Activated naive CD8-positive, alpha-beta T cell treated with anti-CD3 and anti-CD28 coated beads, Interleukin-2, amount 50 U/mL, for 24 hours (primary cell): ENCODE results near the gene TWNK.

Experiments
- ATAC-seq: fragments of 150-1000 bp; cut with Tn5 transposase; one replicate; pipeline ENCODE4 v1.10.0; 2021
- DNase-seq: peaks from one replicate; pipeline ENCODE4 v3.0.0; 2021
- H3K27ac Mint-ChIP-seq: one replicate; pipeline ENCODE4 v1.8.0; 2021; ENCODE audit warnings: mild to moderate bottlenecking, mixed read lengths
- H3K27me3 Mint-ChIP-seq: one replicate; pipeline ENCODE4 v1.8.0; 2021; ENCODE audit warnings: mixed read lengths
- H3K36me3 Mint-ChIP-seq: one replicate; pipeline ENCODE4 v1.8.0; 2021; ENCODE audit warnings: low read depth, mixed read lengths
- H3K4me1 Mint-ChIP-seq: one replicate; pipeline ENCODE4 v1.8.0; 2021; ENCODE audit warnings: mixed read lengths
- H3K4me3 Mint-ChIP-seq: one replicate; pipeline ENCODE4 v1.8.0; 2021; ENCODE audit warnings: mild to moderate bottlenecking, moderate library complexity, mixed read lengths
- H3K9me3 Mint-ChIP-seq: one replicate; pipeline ENCODE4 v1.8.0; 2021; ENCODE audit warnings: mixed read lengths

The TWNK gene

GRCh38 chr10:100998183-100998990 is 11.0 kb downstream of the TWNK start:
- Mint-ChIP-seq H3K4me1 (peaks cover 26% of the 10 kb centered on the region), H3K27me3 (no peaks in the 10 kb centered on the region), H3K4me3 (peak overlapping the region; percentile 86), H3K36me3 (peaks cover 12% of the 10 kb centered on the region), H3K27ac (peak overlapping the region; percentile 94), H3K9me3 (no peaks in the 10 kb centered on the region)
- ATAC-seq (peak; percentile 25), DNase-seq (peak; percentile 75)

- Mint-ChIP-seq H3K4me3 (peak overlapping the region; percentile 86), H3K27me3 (no peaks in the 10 kb centered on the region)
These were observed 11.8 kb downstream of the TWNK start for GRCh38 chr10:100998991-100999741.

GRCh38 chr10:100999742-101000126 is 12.4 kb downstream of the TWNK start, which contains the start of gene LZTS2:
TSS of gene LZTS2 (plus strand) at chr10:100999808. CDS start at chr10:101002539, 2,731 bp downstream.
- DNase-seq (no peak), ATAC-seq (no peak)
- peak within 1 kb of the TSS; percentile 86 for H3K4me3 Mint-ChIP-seq
- H3K4me1 Mint-ChIP-seq: peaks cover 26% of the 10 kb centered on the region
- peak within 1 kb of the TSS; percentile 94 for H3K27ac Mint-ChIP-seq
- peaks cover 1% of the 10 kb centered on the region for H3K36me3 Mint-ChIP-seq
- H3K9me3 Mint-ChIP-seq: no peaks in the 10 kb centered on the region
- no peaks in the 10 kb centered on the region for H3K27me3 Mint-ChIP-seq

More at GRCh38 chr10:100998991-100999741, 11.8 kb downstream of the TWNK start:
- Mint-ChIP-seq H3K36me3 (peaks cover 7% of the 10 kb centered on the region), H3K4me1 (peaks cover 26% of the 10 kb centered on the region), H3K9me3 (no peaks in the 10 kb centered on the region), H3K27ac (peak overlapping the region; percentile 94)
- DNase-seq: peak; percentile 83
- ATAC-seq: peak; percentile 58

GRCh38 chr10:101000127-101000914 is 13.0 kb downstream of the TWNK start:
- ATAC-seq (no peak), DNase-seq (no peak)
- Mint-ChIP-seq H3K9me3 (no peaks in the 10 kb centered on the region), H3K27ac (no peak overlapping the region), H3K36me3 (no peaks in the 10 kb centered on the region), H3K4me1 (peaks cover 26% of the 10 kb centered on the region), H3K27me3 (no peaks in the 10 kb centered on the region), H3K4me3 (peak overlapping the region; percentile 70)

- DNase-seq: no peak
- ATAC-seq: no peak
- Mint-ChIP-seq H3K9me3 (no peaks in the 10 kb centered on the region), H3K27me3 (no peaks in the 10 kb centered on the region), H3K4me1 (peaks cover 24% of the 10 kb centered on the region), H3K27ac (peak overlapping the region; percentile 63), H3K36me3 (no peaks in the 10 kb centered on the region), H3K4me3 (peak overlapping the region; percentile 50)
These were observed 13.7 kb downstream of the TWNK start for GRCh38 chr10:101000915-101001658.

DNA sequence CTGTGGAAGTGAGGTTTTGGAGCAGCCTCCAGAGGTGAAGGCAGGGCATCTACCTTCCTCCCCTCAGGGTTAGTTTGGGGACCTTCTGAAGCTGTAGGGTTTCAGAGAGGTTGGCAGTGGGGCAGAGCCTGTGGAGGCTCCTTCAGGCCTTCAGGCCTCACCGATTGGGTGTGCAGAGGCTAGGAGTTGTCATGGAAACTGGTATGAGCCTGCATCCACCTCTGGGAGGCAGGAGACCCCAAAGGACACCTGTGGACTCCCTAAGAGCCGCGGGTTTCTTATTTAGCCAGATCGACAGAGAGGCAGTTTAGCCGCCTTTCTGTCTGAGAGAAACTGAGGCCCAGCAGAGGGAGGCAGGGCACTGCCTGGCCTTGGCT is 14.3 kb downstream of the TWNK start:
- DNase-seq (no peak), ATAC-seq (no peak)
- no peaks in the 10 kb centered on the region for H3K9me3 Mint-ChIP-seq
- peaks cover 19% of the 10 kb centered on the region for H3K4me1 Mint-ChIP-seq
- no peak overlapping the region for H3K4me3 Mint-ChIP-seq
- H3K27ac Mint-ChIP-seq: no peak overlapping the region
- no peaks in the 10 kb centered on the region for H3K27me3 Mint-ChIP-seq
- H3K36me3 Mint-ChIP-seq: no peaks in the 10 kb centered on the region

- ATAC-seq: no peak
- Mint-ChIP-seq H3K4me3 (no peak overlapping the region), H3K4me1 (peaks cover 16% of the 10 kb centered on the region)
These were observed 15.1 kb downstream of the TWNK start for GRCh38 chr10:101002456-101002855.

DNA sequence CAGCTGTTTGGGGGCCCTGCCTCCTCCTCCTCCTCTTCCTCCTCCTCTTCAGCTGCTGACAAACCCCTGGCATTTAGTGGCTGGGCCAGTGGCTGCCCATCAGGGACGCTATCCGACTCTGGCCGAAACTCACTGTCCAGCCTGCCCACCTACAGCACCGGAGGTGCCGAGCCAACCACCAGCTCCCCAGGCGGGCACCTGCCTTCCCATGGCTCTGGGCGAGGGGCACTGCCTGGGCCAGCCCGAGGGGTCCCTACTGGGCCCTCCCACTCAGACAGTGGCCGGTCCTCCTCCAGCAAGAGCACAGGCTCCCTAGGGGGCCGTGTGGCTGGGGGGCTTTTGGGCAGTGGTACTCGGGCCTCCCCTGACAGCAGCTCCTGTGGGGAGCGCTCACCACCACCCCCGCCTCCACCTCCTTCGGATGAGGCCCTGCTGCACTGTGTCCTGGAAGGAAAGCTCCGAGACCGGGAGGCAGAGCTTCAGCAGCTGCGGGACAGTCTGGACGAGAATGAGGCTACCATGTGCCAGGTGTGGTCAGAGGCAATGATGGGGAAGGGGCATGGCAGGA is 16.4 kb downstream of the TWNK start:
- no peak for DNase-seq
- no peaks in the 10 kb centered on the region for H3K36me3 Mint-ChIP-seq
- H3K27ac Mint-ChIP-seq: no peak overlapping the region
- H3K4me1 Mint-ChIP-seq: peaks cover 8% of the 10 kb centered on the region
- no peaks in the 10 kb centered on the region for H3K27me3 Mint-ChIP-seq
- no peaks in the 10 kb centered on the region for H3K9me3 Mint-ChIP-seq
- H3K4me3 Mint-ChIP-seq: no peak overlapping the region
- no peak for ATAC-seq

More at GRCh38 chr10:101002456-101002855, 15.1 kb downstream of the TWNK start:
- Mint-ChIP-seq H3K27ac (no peak overlapping the region), H3K9me3 (no peaks in the 10 kb centered on the region), H3K36me3 (no peaks in the 10 kb centered on the region), H3K27me3 (no peaks in the 10 kb centered on the region)
- DNase-seq: no peak

GRCh38 chr10:101005361-101005760 is 18.0 kb downstream of the TWNK start:
- ATAC-seq (no peak), DNase-seq (no peak)
- H3K27ac Mint-ChIP-seq: no peak overlapping the region
- H3K4me1 Mint-ChIP-seq: peaks cover 5% of the 10 kb centered on the region
- no peaks in the 10 kb centered on the region for H3K36me3 Mint-ChIP-seq
- H3K9me3 Mint-ChIP-seq: no peaks in the 10 kb centered on the region
- H3K27me3 Mint-ChIP-seq: no peaks in the 10 kb centered on the region
- no peak overlapping the region for H3K4me3 Mint-ChIP-seq

GRCh38 chr10:101005869-101006567 is 18.7 kb downstream of the TWNK start:
- H3K9me3 Mint-ChIP-seq: no peaks in the 10 kb centered on the region
- no peak for DNase-seq
- H3K27me3 Mint-ChIP-seq: no peaks in the 10 kb centered on the region
- H3K27ac Mint-ChIP-seq: no peak overlapping the region
- H3K36me3 Mint-ChIP-seq: no peaks in the 10 kb centered on the region
- no peak overlapping the region for H3K4me3 Mint-ChIP-seq
- H3K4me1 Mint-ChIP-seq: peaks cover 2% of the 10 kb centered on the region
- ATAC-seq: no peak

GRCh38 chr10:101006593-101007098 is 19.3 kb downstream of the TWNK start:
- Mint-ChIP-seq H3K27ac (no peak overlapping the region), H3K27me3 (no peaks in the 10 kb centered on the region), H3K4me1 (no peaks in the 10 kb centered on the region), H3K9me3 (no peaks in the 10 kb centered on the region), H3K4me3 (no peak overlapping the region), H3K36me3 (no peaks in the 10 kb centered on the region)
- DNase-seq: no peak
- ATAC-seq: no peak

DNA sequence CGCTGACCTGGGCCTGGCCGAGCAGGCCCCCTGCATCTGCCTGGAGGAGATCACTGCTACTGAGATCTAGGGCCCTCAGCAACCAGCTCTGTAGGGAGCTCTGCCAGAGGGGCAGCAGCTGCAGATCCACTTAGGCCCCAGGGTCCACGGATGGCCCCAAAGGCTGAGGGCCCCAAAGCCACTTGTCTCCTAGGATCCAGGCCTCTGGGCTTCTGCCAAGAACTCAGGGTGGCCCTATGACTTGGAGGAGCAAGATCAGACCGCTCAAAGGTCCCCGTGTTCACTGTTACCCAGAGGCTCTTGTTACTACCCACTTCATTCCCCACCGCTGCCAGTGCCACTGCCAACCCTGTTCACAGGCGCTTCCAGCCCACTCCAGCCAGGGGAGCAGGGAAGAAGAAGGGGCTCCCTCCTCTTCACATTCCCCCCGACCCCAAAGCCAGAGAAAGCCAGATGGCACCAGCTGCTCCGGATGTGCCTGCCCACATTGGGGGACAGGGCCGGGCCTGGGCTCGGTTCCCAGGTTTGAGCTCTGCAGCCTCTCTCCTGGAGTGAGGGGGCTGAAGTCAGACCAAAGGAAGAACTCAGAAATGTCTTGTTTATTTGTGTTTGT is 19.9 kb downstream of the TWNK start:
- no peaks in the 10 kb centered on the region for H3K36me3 Mint-ChIP-seq
- H3K27ac Mint-ChIP-seq: no peak overlapping the region
- H3K9me3 Mint-ChIP-seq: no peaks in the 10 kb centered on the region
- H3K27me3 Mint-ChIP-seq: no peaks in the 10 kb centered on the region
- no peak for DNase-seq
- ATAC-seq: no peak
- no peak overlapping the region for H3K4me3 Mint-ChIP-seq
- H3K4me1 Mint-ChIP-seq: no peaks in the 10 kb centered on the region
